ENCODE results near the gene CIART.
"Not testable (repeated sequence)": the region's sequence is repeated elsewhere in the genome, so short reads cannot be mapped to it uniquely, and the experiment has no call there.

DNA sequence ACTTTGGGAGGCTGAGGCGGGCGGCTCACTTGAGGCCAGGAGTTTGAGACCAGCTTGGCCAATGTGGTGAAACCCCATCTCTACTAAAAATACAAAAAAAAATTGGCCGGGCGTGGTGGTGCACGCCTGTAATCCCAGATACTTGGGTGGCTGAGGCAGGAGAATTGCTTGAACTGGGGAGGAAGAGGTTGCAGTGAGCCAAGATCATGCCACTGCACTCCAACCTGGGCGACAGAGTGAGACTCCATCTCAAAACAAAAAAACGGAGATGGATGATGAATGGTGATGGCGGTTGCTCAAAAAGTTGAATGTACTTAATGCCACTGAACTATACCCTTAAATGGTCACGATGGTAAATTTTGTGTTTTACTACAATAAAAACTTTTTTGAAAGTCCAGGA, 26.2 kb downstream of the CIART start:
- TF ChIP-seq, protein P1, sequence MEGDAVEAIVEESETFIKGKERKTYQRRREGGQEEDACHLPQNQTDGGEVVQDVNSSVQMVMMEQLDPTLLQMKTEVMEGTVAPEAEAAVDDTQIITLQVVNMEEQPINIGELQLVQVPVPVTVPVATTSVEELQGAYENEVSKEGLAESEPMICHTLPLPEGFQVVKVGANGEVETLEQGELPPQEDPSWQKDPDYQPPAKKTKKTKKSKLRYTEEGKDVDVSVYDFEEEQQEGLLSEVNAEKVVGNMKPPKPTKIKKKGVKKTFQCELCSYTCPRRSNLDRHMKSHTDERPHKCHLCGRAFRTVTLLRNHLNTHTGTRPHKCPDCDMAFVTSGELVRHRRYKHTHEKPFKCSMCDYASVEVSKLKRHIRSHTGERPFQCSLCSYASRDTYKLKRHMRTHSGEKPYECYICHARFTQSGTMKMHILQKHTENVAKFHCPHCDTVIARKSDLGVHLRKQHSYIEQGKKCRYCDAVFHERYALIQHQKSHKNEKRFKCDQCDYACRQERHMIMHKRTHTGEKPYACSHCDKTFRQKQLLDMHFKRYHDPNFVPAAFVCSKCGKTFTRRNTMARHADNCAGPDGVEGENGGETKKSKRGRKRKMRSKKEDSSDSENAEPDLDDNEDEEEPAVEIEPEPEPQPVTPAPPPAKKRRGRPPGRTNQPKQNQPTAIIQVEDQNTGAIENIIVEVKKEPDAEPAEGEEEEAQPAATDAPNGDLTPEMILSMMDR (IDR thresholded peaks at IDR 0.05), result not testable (repeated sequence)
- TF ChIP-seq POLR2A, POLR2AphosphoS5 (IDR thresholded peaks at IDR 0.05): not testable (repeated sequence)
